Right lobe of liver (tissue), 6 donors: ENCODE measurements around the gene CACNA2D1. TPM values are rescaled to one million over a fixed set of nuclear protein-coding genes. Genes with fewer than 3 reads are reported as not detected.
A peak's percentile ranks its signal among the peaks of the same experiment; 100 is the strongest.
"Not testable (repeated sequence)": the region's sequence is repeated elsewhere in the genome, so short reads cannot be mapped to it uniquely, and the experiment has no call there.

ENCODE experiments used
- ATAC-seq, 4 donors: fragments of 200-7000 bp; cut with Tn5 transposase; one replicate each; pipeline ENCODE4 v1.9.1; 2020; ENCODE audit warnings: mild to moderate bottlenecking in 4 of 4, moderate library complexity in 4 of 4
- DNase-seq, 3 donors: peaks; one replicate each; pipeline ENCODE4 v3.0.0-alpha.2; 2020
- H3K27ac ChIP-seq, 3 donors: fragments of 200-600 bp; one replicate each; pipeline ENCODE4 v1.8.0; 2022
- H3K27me3 ChIP-seq, 2 donors: fragments of 200-600 bp; one replicate each; pipeline ENCODE4 v1.8.0; 2022
- H3K36me3 ChIP-seq, 4 donors: fragments of 200-600 bp; sonication (generic) in 1 of 4; one replicate each; pipeline versions ENCODE4 v1.5.1 to v1.8.0; 2017 to 2022; ENCODE audit warnings: control low read depth in 1 of 4
- H3K4me1 ChIP-seq, 4 donors: fragments of 200-600 bp; sonication (generic) in 1 of 4; one replicate each; pipeline versions ENCODE4 v1.5.1 to v1.8.0; 2017 to 2022; ENCODE audit warnings: control low read depth in 1 of 4
- H3K4me3 ChIP-seq, 3 donors: fragments of 200-600 bp; one replicate each; pipeline ENCODE4 v1.8.0; 2022
- H3K9me3 ChIP-seq, 4 donors: fragments of 200-600 bp; sonication (generic) in 1 of 4; one replicate each; pipeline versions ENCODE4 v1.5.1 to v1.8.0; 2017 to 2022; ENCODE audit warnings: control low read depth in 1 of 4
- CTCF ChIP-seq, 4 donors: fragments of 200-600 bp in 3 of 4; fragments of 450-650 bp in 1 of 4; IDR thresholded peaks; one replicate each; pipeline versions ENCODE4 v1.5.1 to v1.8.0; 2016 to 2022; ENCODE audit warnings: antibody characterized with exemption in 4 of 4, mild to moderate bottlenecking in 2 of 4
- POLR2A ChIP-seq: fragments of 450-650 bp; IDR thresholded peaks from one replicate; pipeline ENCODE4 v1.6.1; 2017; ENCODE audit warnings: antibody characterized with exemption, mild to moderate bottlenecking
- WGBS: methylation state at CpG from one replicate; pipeline ENCODE4 v1.1.6; 2018; ENCODE audit warnings: low coverage, low lambda C conversion rate; ENCODE audit not compliant: insufficient coverage; ENCODE audit errors: missing lambda C conversion rate; 5-methylcytosine and 5-hydroxymethylcytosine counted together
- intact Hi-C, 2 donors: fragments of 100-400 bp; cut with DNase I; formaldehyde crosslinking; loops; one replicate each; pipeline versions ENCODE4 v1.11.2 to v1.14.1; 2022
- total RNA-seq, 6 experiments: library from RNA; depleted of rRNA in 2 of 6; stranded (reverse); fragments of >200 nt in 2 of 6; fragmentation: NEBNext Ultra II Directional in 3 of 6; extraction: Animal tissue kit (Norgen Biotek cat#: 25700) in 3 of 6; gene quantifications; one replicate each; pipeline versions ENCODE4 v1.1.0 to v1.2.4, GENCODE V29; 2016 to 2023
- donor health status: DM: no; HTN: yes; CAD: no.
- donor health status: DM: no; HTN: no; CAD: no.
- donor health status: DM: no; HTN: no; CAD: no.
- donor health status: DM: no; HTN: yes; CAD: no.
- donor health status: DM: no; HTN: yes; CAD: no.

Gene CACNA2D1
- total RNA-seq, 6 experiments from 2014 or later: 1.3 to 6.0 (median 2.2) TPM

- no peak for DNase-seq
- Histone ChIP-seq H3K4me3 (no peak overlapping the region), H3K4me1 (peaks cover 0 to 8% (median 0%) of the 10 kb centered on the region in 4 donors), H3K27ac (no peak overlapping the region), H3K36me3 (no peaks in the 10 kb centered on the region), H3K9me3 (no peaks in the 10 kb centered on the region), H3K27me3 (no peaks in the 10 kb centered on the region)
- ATAC-seq: no peak
- intact Hi-C loops: no loop called here
- no peak for TF ChIP-seq CTCF (IDR thresholded peaks at IDR 0.05)
- no peak for TF ChIP-seq POLR2A
- 74% methylated on average over 3 of the region's 3 CpGs for WGBS
Measured at GRCh38 chr7:82019551-82020475, 423.8 kb downstream of the CACNA2D1 start.

- intact Hi-C loops: no loop called here
- ATAC-seq (no peak), DNase-seq (no peak)
- no peaks in the 10 kb centered on the region for H3K36me3 ChIP-seq
- TF ChIP-seq CTCF (IDR thresholded peaks at IDR 0.05) (no peak), POLR2A (no peak)
- H3K4me3 ChIP-seq: no peak overlapping the region
- no peak overlapping the region for H3K27ac ChIP-seq
- no peaks in the 10 kb centered on the region for H3K27me3 ChIP-seq
- peaks cover 0 to 8% (median 0%) of the 10 kb centered on the region in 4 donors for H3K4me1 ChIP-seq
- H3K9me3 ChIP-seq: no peaks in the 10 kb centered on the region
Measured at GRCh38 chr7:82018226-82018625, 425.4 kb downstream of the CACNA2D1 start.

GRCh38 chr7:82017334-82017943 is 426.1 kb downstream of the CACNA2D1 start:
- Histone ChIP-seq H3K4me3 (no peak overlapping the region), H3K27ac (no peak overlapping the region), H3K9me3 (no peaks in the 10 kb centered on the region), H3K27me3 (no peaks in the 10 kb centered on the region), H3K36me3 (no peaks in the 10 kb centered on the region), H3K4me1 (peaks cover 0 to 8% (median 0%) of the 10 kb centered on the region in 4 donors)
- WGBS: 30% methylated on average over 1 of the region's 1 CpG
- intact Hi-C loops: no loop called here
- ATAC-seq (peak in 3 of 4 donors; percentile 56 to 59 (median 59)), DNase-seq (no peak)
- TF ChIP-seq CTCF (IDR thresholded peaks at IDR 0.05): peak; percentile 38 to 59 (median 44)
- TF ChIP-seq POLR2A: no peak

GRCh38 chr7:82015751-82016150 is 427.8 kb downstream of the CACNA2D1 start:
- intact Hi-C loops: no loop called here
- H3K9me3 ChIP-seq: no peaks in the 10 kb centered on the region
- DNase-seq (no peak), ATAC-seq (peak in 3 of 4 donors; percentile 29 to 58 (median 40))
- 23% methylated on average over 2 of the region's 2 CpGs for WGBS
- no peak overlapping the region for H3K4me3 ChIP-seq
- H3K4me1 ChIP-seq: peaks cover 0 to 8% (median 0%) of the 10 kb centered on the region in 4 donors
- H3K27ac ChIP-seq: no peak overlapping the region
- no peaks in the 10 kb centered on the region for H3K36me3 ChIP-seq
- H3K27me3 ChIP-seq: no peaks in the 10 kb centered on the region
- TF ChIP-seq POLR2A: no peak
- TF ChIP-seq CTCF (IDR thresholded peaks at IDR 0.05): no peak

- ATAC-seq, H3K27me3 ChIP-seq, H3K36me3 ChIP-seq, intact Hi-C loops, H3K9me3 ChIP-seq, H3K27ac ChIP-seq, DNase-seq, H3K4me1 ChIP-seq, H3K4me3 ChIP-seq: not testable (repeated sequence)
- WGBS: 89% methylated on average over 9 of the region's 9 CpGs
Measured at GRCh38 chr7:82014574-82014973, 429.0 kb downstream of the CACNA2D1 start.
